Measurements from ENCODE around the gene RPS10.

RPS10 gene

DNA sequence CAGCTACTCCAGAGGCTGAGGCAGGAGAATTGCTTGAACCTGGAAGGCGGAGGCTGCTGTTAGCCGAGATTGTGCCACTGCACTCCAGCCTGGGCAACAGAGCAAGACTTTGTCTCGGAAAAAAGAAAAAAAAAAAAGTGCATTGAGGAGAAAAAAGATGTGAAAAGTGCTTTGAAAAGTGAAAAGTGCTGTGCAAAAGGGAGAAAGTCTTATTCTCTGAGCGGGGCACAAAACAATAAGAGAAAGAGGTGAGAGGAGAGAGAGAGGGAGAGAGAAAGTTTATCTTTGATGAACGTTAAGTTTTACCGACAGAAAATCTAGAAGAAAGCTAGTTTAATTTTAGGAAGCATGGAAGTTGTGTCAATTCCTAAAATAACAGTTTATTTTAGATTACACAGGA, 36.1 kb upstream of the RPS10 start:
- no peak overlapping the region for H3K18ac ChIP-seq (ENCODE audit: low read length)
- DNase-seq (ENCODE audit: low spot score), result no peak
- no peak overlapping the region for H3K23ac ChIP-seq (ENCODE audit: low read depth, low read length, poor library complexity)
- H3K27ac ChIP-seq (replicated peaks; ENCODE audit: low read length), result no peak overlapping the region
- no peak overlapping the region for H3K4me2 ChIP-seq (ENCODE audit: insufficient read depth, low read length, poor library complexity, severe bottlenecking)
- no peak overlapping the region for H2BK15ac ChIP-seq (ENCODE audit: low read length)
- no peak overlapping the region for H2BK120ac ChIP-seq (ENCODE audit: low read depth, low read length)
- no peaks in the 10 kb centered on the region for H3K9me3 ChIP-seq (replicated peaks in 1 of 2; ENCODE audit: control insufficient read depth in 2 of 2, insufficient read depth in 1 of 2, low read depth in 1 of 2, low read length in 2 of 2)
- no peaks in the 10 kb centered on the region for H3K79me1 ChIP-seq (ENCODE audit: low read depth, low read length)
- H2BK5ac ChIP-seq (ENCODE audit: low read length), result no peak overlapping the region
- no peaks in the 10 kb centered on the region for H3K36me3 ChIP-seq (replicated peaks in 1 of 2; ENCODE audit: control insufficient read depth in 2 of 2, insufficient read depth in 2 of 2, low read length in 2 of 2)
- H3K4ac ChIP-seq (ENCODE audit: low read length), result no peak overlapping the region
- no peak overlapping the region for H3K14ac ChIP-seq (ENCODE audit: low read length)
- H3K4me1 ChIP-seq (ENCODE audit: control insufficient read depth in 2 of 2, insufficient read depth in 1 of 2, low read depth in 1 of 2, low read length in 2 of 2), result peaks cover 5 to 18% of the 10 kb centered on the region in 2 donors
- H2BK12ac ChIP-seq (ENCODE audit: low read length), result no peak overlapping the region
- H4K91ac ChIP-seq (ENCODE audit: low read depth, low read length, poor library complexity), result no peak overlapping the region
- H2AK5ac ChIP-seq (ENCODE audit: low read depth, low read length), result no peak overlapping the region
- no peak overlapping the region for H4K8ac ChIP-seq (ENCODE audit: low read depth, low read length)
- H3K4me3 ChIP-seq (ENCODE audit: low read length in 2 of 2), result no peak overlapping the region
- no CpG with 5 or more reads among the region's 6 CpGs for WGBS, 2 donors (ENCODE audit: extremely low coverage in 2 of 2, insufficient read length in 2 of 2, insufficient replicate concordance in 1 of 2)
- H2AFZ ChIP-seq (ENCODE audit: low read length), result peak overlapping the region; percentile 68
- peaks cover 0 to 32% (median 14%) of the 10 kb centered on the region in 3 experiments for H3K27me3 ChIP-seq (ENCODE audit: control insufficient read depth in 3 of 3, insufficient read depth in 3 of 3, low read depth in 1 of 3, low read length in 3 of 3)
- no peak overlapping the region for H3K9ac ChIP-seq (ENCODE audit: low read depth, low read length, poor library complexity)

DNA sequence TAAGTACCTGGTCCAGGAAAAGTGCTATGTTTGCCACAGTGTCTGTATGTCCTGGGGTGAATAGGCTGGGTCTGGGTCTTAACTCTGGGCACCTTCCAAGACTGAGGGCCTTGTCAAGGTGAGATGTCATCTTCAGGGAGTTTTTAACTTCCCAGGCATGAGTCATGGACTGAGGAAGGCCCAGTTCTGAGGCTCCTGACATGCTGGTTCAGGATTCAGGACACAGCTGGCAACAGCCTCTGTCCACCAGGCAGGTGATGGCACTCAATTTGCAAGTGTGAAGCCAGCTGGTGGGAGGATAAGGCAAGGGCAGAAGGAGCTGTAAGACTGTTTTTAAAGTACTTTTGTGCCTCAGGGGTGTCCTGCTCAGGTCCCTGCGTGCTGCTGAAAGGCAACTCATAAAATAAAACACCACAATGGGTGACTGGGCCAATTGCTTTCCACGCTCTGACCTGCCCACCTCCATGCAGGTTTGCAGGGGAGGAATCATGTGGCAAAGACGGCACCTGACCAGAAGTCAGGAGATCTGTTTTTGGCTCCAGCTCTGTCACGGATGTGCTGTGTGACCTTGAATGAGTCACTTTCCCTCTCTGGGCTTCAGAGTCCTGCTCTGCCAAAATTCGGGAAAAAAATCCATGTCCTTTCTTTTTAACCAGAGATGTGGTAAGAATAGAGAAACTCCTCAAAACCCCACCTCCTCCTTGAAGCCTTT, 35.1 kb upstream of the RPS10 start:
- H3K79me1 ChIP-seq (ENCODE audit: low read depth, low read length), result no peaks in the 10 kb centered on the region
- no peak overlapping the region for H2BK12ac ChIP-seq (ENCODE audit: low read length)
- H3K36me3 ChIP-seq (replicated peaks in 1 of 2; ENCODE audit: control insufficient read depth in 2 of 2, insufficient read depth in 2 of 2, low read length in 2 of 2), result no peaks in the 10 kb centered on the region
- no peak overlapping the region for H3K4me2 ChIP-seq (ENCODE audit: insufficient read depth, low read length, poor library complexity, severe bottlenecking)
- H4K8ac ChIP-seq (ENCODE audit: low read depth, low read length), result no peak overlapping the region
- no peak overlapping the region for H3K18ac ChIP-seq (ENCODE audit: low read length)
- no peak overlapping the region for H3K4me3 ChIP-seq (ENCODE audit: low read length in 2 of 2)
- no peaks in the 10 kb centered on the region for H3K9me3 ChIP-seq (replicated peaks in 1 of 2; ENCODE audit: control insufficient read depth in 2 of 2, insufficient read depth in 1 of 2, low read depth in 1 of 2, low read length in 2 of 2)
- peaks cover 0 to 21% (median 4%) of the 10 kb centered on the region in 3 experiments for H3K27me3 ChIP-seq (ENCODE audit: control insufficient read depth in 3 of 3, insufficient read depth in 3 of 3, low read depth in 1 of 3, low read length in 3 of 3)
- H3K14ac ChIP-seq (ENCODE audit: low read length), result no peak overlapping the region
- H4K91ac ChIP-seq (ENCODE audit: low read depth, low read length, poor library complexity), result no peak overlapping the region
- no CpG with 5 or more reads among the region's 5 CpGs for WGBS, 2 donors (ENCODE audit: extremely low coverage in 2 of 2, insufficient read length in 2 of 2, insufficient replicate concordance in 1 of 2)
- no peak overlapping the region for H3K27ac ChIP-seq (replicated peaks; ENCODE audit: low read length)
- H3K23ac ChIP-seq (ENCODE audit: low read depth, low read length, poor library complexity), result no peak overlapping the region
- DNase-seq (ENCODE audit: low spot score), result no peak
- no peak overlapping the region for H3K4ac ChIP-seq (ENCODE audit: low read length)
- H2BK120ac ChIP-seq (ENCODE audit: low read depth, low read length), result no peak overlapping the region
- H2BK15ac ChIP-seq (ENCODE audit: low read length), result no peak overlapping the region
- no peak overlapping the region for H2AFZ ChIP-seq (ENCODE audit: low read length)
- H3K4me1 ChIP-seq (ENCODE audit: control insufficient read depth in 2 of 2, insufficient read depth in 1 of 2, low read depth in 1 of 2, low read length in 2 of 2), result peaks cover 6 to 18% of the 10 kb centered on the region in 2 donors
- H2BK5ac ChIP-seq (ENCODE audit: low read length), result no peak overlapping the region
- no peak overlapping the region for H3K9ac ChIP-seq (ENCODE audit: low read depth, low read length, poor library complexity)
- H2AK5ac ChIP-seq (ENCODE audit: low read depth, low read length), result no peak overlapping the region

DNA sequence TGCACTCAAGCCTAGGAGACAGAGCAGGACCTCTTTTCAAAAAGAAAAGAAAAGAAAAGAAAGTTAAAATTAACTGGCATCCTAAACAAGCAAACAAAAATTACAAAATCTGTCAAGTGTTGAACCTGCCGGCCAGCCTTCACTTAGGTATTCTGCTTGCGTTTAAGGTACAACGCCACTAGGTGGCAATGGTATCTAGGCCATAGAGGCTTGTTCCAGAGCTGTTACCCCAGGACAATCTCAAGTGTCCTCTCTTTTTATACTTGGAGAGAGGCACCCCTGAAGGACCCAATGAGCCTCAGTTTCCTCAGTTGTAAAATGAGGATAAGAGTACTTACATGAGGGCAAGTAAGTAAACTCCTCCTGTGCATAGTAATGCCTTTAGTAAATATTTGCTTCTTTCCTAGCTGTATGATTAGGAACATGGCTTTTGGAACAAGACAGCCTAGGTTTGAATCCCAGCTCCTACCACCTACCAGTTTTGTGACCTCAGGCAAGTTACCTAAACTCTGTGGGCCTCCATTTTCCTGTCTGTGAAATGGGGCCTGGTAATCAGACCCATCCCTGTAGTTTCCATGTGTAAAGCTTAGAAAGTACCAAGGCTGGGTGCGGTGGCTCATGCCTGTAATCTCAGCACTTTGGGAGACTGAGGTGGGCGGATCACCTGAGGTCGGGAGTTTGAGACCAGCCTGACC, 34.2 kb upstream of the RPS10 start:
- no CpG with 5 or more reads among the region's 6 CpGs for WGBS, 2 donors (ENCODE audit: extremely low coverage in 2 of 2, insufficient read length in 2 of 2, insufficient replicate concordance in 1 of 2)
- Histone ChIP-seq H3K36me3 (replicated peaks in 1 of 2; ENCODE audit: control insufficient read depth in 2 of 2, insufficient read depth in 2 of 2, low read length in 2 of 2) (no peaks in the 10 kb centered on the region), H2AK5ac (ENCODE audit: low read depth, low read length) (no peak overlapping the region), H3K14ac (ENCODE audit: low read length) (no peak overlapping the region), H4K8ac (ENCODE audit: low read depth, low read length) (no peak overlapping the region), H2BK120ac (ENCODE audit: low read depth, low read length) (no peak overlapping the region), H3K18ac (ENCODE audit: low read length) (no peak overlapping the region), H2BK5ac (ENCODE audit: low read length) (no peak overlapping the region), H3K79me1 (ENCODE audit: low read depth, low read length) (no peaks in the 10 kb centered on the region), H2BK15ac (ENCODE audit: low read length) (no peak overlapping the region), H3K23ac (ENCODE audit: low read depth, low read length, poor library complexity) (no peak overlapping the region), H3K9me3 (replicated peaks in 1 of 2; ENCODE audit: control insufficient read depth in 2 of 2, insufficient read depth in 1 of 2, low read depth in 1 of 2, low read length in 2 of 2) (no peaks in the 10 kb centered on the region), H3K27ac (replicated peaks; ENCODE audit: low read length) (no peak overlapping the region), H3K4me2 (ENCODE audit: insufficient read depth, low read length, poor library complexity, severe bottlenecking) (no peak overlapping the region), H3K9ac (ENCODE audit: low read depth, low read length, poor library complexity) (no peak overlapping the region), H3K4ac (ENCODE audit: low read length) (no peak overlapping the region), H3K4me1 (ENCODE audit: control insufficient read depth in 2 of 2, insufficient read depth in 1 of 2, low read depth in 1 of 2, low read length in 2 of 2) (peaks cover 6 to 12% of the 10 kb centered on the region in 2 donors), H3K27me3 (ENCODE audit: control insufficient read depth in 3 of 3, insufficient read depth in 3 of 3, low read depth in 1 of 3, low read length in 3 of 3) (peaks cover 0 to 14% (median 0%) of the 10 kb centered on the region in 3 experiments), H2BK12ac (ENCODE audit: low read length) (no peak overlapping the region), H4K91ac (ENCODE audit: low read depth, low read length, poor library complexity) (no peak overlapping the region), H2AFZ (ENCODE audit: low read length) (no peak overlapping the region), H3K4me3 (ENCODE audit: low read length in 2 of 2) (no peak overlapping the region)
- DNase-seq (ENCODE audit: low spot score), result no peak

All from neuronal stem cell (in vitro differentiated cells).